NCI-H1048 (cell line): ENCODE results near the gene ADGRA3.

ENCODE experiments used
- DNase-seq: peaks from one replicate; lab custom pipeline; 2025; lab: John Stamatoyannopoulos, UW

The ADGRA3 gene

GRCh38 chr4:22369901-22370562, 145.8 kb downstream of the ADGRA3 start:
- no peak for DNase-seq

DNA sequence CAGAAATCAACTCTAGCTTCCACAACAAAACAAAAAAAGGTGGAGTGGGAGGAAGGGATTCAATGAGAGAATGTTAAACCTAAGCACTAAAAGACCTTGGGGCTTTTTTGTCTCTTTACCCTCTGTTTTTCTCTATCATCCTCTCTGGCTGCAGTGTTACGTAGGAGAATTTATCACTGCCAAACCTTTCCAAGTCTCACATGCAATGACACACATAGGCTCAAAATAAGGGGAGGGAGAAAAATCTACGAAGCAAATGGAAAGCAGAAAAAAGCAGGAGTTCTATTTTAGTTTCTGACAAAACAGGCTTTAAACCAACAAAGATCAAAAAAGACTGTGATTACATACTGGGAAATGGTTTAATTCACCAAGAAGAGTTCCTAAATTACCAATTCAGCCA, 152.1 kb downstream of the ADGRA3 start:
- no peak for DNase-seq

GRCh38 chr4:22363036-22363435, 152.8 kb downstream of the ADGRA3 start:
- DNase-seq = no peak

- DNase-seq = no peak
Measured at GRCh38 chr4:22356987-22357596, 158.8 kb downstream of the ADGRA3 start.

GRCh38 chr4:22348410-22348809, 167.5 kb downstream of the ADGRA3 start:
- no peak for DNase-seq

- no peak for DNase-seq
Measured at GRCh38 chr4:22345678-22346077, 170.2 kb downstream of the ADGRA3 start.

DNA sequence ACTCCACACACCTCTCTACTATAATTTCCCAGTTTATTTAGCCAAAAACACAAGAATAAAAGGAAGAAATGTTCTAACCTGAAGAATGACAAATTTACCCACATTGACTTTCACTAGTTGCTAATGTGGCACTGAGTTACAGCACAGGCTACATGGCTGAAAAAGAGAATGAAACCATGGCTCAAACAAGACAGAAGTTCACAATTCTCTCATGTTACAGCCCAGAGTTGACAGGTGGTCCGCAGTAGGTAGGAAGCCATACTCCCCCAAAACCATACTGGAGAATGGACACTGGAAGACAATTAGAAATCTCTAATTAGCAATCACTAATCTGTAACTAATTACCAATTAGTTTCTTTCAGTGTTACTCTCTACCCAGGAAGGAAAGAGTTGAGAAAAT, 170.8 kb downstream of the ADGRA3 start:
- DNase-seq = no peak

DNA sequence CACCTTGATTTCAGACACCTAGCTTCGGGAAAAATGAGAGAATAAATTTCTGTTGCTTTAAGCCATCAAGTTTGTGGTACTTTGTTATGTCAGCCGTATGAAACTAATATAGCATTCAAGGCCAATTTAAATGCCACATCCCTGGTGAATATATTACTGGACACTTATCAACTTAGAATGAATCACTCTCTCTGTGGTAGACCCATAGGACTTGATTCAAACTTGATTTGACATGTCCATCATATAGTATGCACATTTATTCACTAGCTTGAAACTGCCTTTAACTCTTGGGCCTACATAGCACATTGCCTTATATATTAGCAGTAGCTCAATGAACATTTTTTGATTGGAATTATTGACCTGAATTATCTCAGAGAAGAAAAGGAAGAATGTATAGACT, 172.3 kb downstream of the ADGRA3 start:
- no peak for DNase-seq

DNA sequence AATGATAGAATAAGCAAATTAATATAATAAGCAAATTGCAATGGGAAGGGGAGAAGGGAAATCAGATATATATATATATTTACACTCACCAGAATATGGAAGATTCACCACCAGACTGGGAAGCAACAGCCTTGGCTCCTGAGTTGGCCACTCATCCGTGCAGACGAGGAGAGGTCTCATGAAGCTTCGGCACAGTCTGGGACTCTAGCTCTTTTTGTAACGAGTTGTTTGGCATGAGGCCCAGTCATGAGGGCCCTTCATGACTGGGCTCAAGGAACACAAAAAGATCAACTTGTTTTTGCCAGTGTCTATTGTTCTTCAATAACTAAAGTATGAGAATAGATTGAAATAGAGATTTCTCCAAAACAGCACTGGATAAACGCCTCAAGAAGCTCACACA, 176.4 kb downstream of the ADGRA3 start:
- DNase-seq = no peak

DNA sequence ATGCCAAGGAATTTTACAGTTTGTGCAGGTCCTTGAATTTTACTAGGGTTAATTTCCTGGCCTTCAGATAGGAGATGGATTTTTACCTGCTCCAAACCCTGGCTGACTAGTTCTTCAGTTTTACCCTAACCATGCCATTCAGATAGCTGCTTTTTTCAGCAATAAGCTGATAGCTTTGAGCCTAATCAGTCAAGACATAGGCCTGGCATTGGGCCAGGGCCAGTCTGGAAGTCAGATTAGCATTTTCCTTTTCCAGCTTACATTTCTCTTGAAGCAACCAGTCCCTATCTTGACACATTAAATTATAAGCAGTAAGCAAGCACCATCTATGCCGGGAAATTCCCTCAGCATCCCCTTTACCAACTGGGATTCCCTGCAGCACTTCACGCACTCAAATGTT, 177.1 kb downstream of the ADGRA3 start:
- no peak for DNase-seq
